A172 (cell line): Measurements from ENCODE around the gene ITGB4. TPM values are rescaled to one million over a fixed set of nuclear protein-coding genes. Genes with fewer than 3 reads are reported as not detected.
A peak's percentile ranks its signal among the peaks of the same experiment; 100 is the strongest.
"Not testable (repeated sequence)": the region's sequence is repeated elsewhere in the genome, so short reads cannot be mapped to it uniquely, and the experiment has no call there.

Experiments used
- DNase-seq: peaks from one replicate; pipeline ENCODE4 v3.0.0-alpha.2; 2015; ENCODE audit warnings: low spot score
- total RNA-seq: library from RNA; depleted of rRNA; stranded (reverse); fragments of >200 nt; shearing (Covaris generic); gene quantifications from 2 replicates; pipeline ENCODE4 v1.2.3, GENCODE V29; 2014

ITGB4 gene
- total RNA-seq, 1 experiment from 2014 or later = 15.0 TPM

DNA sequence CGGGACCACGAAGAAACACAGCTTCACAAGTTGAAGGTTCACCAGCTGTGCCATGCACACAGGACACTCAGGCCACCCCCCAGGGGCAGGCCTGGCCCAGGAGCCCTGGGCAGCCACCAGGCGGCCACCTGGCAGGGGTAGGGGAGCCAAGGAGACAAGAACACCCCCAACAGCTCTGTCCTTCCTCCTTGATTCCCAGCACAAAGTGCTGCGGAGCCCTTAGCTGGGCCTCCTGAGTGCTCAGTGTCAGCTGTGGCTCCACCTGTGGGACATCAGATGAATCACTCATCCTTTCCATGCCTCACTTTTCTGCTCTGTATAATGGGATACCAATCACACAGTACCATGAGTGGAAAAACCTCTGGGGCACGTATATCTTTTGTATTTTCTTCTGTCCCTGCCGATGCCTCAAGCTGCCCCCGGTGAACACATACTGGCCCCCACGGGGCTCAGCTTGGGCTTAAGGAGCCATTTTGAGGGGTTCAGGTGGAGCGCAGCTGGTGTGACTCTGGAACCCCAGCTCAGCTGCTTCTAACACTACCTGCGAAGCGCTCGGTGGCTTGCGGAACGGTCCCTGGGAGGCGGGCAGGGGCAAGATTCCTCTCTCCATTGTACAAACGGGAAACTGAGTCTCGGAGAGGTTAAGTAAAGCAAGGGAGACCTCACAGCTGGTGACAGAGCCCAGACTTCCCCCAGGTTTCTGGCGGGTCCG, 31.7 kb downstream of the ITGB4 start:
- DNase-seq = no peak

DNA sequence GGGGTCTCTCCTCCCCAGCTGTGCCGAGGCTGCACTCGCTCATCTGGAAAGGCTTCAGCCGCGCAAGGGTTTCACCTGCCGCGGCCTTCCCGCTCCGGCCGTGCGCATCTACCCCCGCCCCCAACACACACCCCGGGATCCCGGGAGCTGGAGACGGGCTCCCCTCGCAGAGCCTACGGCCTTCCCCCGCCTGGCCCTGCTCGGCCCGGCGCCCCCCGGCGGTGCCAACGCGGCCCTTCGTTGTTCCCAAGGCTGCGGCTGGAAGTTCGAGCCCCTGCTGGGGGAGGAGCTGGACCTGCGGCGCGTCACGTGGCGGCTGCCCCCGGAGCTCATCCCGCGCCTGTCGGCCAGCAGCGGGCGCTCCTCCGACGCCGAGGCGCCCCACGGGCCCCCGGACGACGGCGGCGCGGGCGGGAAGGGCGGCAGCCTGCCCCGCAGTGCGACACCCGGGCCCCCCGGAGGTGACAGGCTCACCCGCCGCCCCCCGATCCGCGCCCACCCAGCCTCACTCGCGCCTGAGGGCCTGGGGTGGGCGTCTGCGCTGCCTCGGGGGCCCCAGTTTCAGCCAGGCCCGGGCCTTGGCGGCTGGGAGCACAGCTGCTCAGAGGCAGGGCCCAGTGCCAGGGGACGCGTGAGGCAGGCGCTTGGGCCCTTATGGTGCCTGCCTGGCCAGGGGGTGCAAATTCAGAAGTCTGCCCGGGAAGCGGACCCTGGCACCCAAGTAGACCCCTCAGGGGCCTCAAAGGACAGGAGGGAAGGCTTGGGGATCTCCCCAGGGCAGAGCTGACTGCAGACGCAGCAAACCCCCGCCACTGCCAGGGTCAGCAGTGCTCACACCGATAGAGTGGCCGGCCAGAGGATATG, 32.5 kb downstream of the ITGB4 start:
- DNase-seq = no peak

DNA sequence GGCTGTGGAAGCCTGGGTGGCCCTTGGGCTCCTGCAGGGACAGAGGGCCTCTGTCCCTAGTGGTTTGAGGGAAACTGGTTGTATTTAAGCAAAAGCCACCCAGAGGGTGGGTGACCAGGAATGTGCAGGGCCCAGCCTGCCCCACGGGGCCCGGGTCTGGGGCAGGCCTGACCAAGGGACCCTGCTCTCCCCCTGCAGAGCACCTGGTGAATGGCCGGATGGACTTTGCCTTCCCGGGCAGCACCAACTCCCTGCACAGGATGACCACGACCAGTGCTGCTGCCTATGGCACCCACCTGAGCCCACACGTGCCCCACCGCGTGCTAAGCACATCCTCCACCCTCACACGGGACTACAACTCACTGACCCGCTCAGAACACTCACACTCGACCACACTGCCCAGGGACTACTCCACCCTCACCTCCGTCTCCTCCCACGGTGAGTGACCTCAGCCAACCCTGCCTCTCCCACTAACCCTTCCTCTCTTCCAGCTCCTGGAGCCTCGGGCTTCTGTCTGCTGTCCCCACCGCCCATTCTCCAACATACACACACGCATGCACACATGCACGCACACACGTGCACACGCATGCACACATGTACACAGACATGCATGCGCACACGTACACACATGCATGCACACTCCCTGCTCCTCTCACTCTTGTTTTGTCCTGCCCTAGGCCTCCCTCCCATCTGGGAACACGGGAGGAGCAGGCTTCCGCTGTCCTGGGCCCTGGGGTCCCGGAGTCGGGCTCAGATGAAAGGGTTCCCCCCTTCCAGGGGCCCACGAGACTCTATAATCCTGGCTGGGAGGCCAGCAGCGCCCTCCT, 33.3 kb downstream of the ITGB4 start:
- DNase-seq = no peak

DNA sequence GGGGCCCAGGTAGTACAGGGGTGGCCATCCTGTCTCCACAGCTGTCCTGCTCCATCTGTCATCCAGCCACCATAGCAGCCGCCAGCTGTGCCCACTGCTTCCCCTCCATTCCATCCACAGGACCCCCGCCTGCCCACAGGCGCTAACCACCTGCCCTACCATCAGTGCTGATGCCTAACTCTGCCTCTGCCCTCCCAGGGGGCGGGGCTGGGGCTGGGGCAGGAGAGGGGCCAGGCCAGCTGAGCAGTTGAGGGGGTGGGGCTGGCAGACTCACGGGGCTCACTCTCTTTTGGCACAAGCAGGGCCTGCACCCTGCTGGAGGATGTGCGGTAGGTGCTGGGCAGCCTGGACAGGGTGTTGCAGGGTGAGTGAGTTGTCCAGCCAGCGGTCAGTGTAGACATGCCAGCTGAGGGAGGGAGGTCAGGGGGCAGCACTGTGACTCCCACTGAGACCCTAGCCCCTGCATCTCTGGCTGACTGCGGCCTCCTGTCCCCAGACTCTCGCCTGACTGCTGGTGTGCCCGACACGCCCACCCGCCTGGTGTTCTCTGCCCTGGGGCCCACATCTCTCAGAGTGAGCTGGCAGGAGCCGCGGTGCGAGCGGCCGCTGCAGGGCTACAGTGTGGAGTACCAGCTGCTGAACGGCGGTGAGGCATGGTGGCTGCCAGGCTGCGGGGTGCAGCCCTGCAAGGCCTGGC, 34.1 kb downstream of the ITGB4 start:
- no peak for DNase-seq

DNA sequence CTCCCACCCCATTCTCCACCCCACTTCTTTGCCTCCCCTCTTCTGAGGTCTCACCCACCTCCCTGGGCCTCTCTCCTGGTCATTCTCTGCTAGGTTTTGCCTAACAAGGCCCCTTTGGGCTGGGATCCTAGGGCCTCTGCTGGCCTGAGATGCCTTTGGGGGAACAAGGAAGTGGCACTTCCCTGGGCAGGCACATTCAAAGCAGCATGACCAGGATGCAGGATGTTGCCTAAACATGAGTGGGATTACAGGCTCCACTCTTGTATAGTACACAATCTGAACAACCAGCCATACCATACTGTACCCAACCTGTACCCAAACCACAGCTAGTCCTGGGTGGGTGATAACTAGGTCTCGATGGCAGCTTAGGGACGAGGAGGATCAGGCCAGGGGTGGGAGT, 34.7 kb downstream of the ITGB4 start:
- DNase-seq = no peak

DNA sequence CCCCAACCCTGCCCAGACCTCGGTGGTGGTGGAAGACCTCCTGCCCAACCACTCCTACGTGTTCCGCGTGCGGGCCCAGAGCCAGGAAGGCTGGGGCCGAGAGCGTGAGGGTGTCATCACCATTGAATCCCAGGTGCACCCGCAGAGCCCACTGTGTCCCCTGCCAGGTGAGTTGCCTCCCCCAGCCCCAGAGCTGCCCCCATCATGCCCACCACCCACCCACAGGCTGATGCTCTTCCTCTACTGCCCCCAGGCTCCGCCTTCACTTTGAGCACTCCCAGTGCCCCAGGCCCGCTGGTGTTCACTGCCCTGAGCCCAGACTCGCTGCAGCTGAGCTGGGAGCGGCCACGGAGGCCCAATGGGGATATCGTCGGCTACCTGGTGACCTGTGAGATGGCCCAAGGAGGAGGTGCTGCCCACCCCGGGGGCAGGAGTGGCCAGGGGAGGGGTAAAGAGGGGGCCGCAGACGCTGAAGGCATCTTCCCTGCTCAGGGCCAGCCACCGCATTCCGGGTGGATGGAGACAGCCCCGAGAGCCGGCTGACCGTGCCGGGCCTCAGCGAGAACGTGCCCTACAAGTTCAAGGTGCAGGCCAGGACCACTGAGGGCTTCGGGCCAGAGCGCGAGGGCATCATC, 35.3 kb downstream of the ITGB4 start:
- no peak for DNase-seq

DNA sequence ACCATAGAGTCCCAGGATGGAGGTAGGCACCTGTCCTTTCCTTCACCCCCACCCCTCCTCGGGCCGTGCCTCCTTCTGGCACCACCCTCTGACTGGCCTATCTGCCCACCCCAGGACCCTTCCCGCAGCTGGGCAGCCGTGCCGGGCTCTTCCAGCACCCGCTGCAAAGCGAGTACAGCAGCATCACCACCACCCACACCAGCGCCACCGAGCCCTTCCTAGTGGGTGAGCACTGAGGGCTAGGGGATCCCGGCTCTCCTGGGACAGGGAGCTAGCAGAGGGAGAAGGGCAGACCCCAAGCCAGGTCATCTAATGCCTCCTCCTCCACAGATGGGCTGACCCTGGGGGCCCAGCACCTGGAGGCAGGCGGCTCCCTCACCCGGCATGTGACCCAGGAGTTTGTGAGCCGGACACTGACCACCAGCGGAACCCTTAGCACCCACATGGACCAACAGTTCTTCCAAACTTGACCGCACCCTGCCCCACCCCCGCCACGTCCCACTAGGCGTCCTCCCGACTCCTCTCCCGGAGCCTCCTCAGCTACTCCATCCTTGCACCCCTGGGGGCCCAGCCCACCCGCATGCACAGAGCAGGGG, 35.9 kb downstream of the ITGB4 start:
- DNase-seq = no peak

DNA sequence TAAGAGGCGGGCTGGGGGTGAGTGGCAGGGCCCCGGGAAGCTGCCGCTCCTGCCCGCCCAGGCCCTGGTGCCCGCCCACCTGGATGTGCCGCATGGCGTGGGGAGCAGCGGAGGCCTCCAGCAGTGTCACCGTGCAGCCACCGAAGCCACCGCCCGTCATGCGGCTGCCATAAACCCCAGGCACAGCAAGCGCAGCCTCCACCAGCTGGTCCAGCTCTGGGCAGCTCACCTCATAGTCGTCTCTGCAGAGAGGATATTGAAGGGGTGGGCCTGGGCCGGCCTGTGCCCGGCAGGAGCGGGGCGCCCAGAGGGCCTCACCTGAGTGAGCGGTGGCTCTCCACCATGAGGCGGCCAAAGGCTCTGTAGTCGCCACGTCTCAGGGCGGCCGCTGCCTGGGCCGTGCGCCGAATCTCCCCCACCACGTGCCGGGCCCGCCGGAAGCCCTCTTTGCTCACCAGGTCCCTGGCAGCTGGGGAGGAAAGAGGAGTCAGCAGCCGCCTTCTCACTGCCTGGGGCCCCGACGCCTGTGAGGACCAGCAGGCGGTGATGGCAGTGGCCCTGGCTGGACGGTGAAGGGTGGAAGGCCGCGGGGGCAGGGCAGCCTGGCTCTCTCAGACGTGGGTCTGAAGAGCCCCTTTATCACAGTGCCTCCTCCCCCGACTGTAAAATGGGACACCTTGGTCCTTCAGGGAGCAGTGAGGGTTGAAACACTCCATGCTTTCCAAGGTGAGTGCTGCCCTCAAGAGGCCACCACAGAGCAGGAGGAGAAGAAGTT, 37.1 kb downstream of the ITGB4 start:
- DNase-seq = no peak

DNA sequence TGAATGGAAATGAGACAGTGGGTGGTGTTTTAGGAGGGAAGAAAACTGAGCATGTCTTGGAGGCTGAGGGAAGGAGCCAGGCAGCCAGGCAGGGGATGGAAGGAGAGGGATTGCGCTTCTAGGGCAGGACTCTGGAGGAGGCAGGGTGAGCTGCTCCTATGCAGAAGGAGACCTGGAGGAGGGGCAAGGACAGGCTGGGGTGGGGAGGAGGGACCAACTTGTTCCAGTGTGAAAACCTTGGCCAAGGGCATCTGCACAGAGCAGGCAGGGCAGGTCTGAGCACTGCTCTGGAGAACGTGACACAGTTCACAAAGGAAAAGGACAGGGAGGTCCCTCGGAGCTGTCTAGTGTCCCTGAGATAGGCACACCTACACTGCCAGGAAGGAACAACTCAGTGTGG, 38.2 kb downstream of the ITGB4 start:
- no peak for DNase-seq

DNA sequence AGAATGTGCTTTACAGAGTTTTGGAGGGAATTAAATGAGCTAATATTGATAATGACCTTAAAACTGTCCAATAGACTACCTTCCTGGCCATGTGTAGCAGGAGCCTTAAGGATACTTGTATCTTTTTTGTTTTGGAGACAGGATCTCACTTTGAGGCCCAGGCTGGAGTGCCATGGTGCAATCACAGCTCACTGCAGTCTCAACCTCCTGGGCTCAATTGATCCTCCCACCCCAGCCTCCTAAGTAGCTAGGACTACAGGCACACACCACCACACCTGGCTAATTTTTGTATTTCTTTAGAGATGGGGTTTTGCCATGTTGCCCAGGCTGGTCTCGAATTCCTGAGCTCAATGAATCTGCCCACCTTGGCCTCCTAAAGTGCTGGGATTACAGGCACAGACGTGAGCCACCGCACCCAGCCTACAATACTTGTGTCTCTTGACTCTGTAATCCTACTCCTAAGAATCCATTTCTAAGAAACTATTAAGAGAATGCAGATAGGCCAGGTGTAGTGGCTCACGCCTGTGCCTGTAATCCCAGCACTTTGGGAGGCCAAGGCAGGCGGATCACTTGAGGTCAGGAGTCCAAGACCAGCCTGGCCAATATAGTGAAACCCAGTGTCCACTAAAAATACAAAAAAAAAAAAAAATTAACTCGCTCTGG, 38.9 kb downstream of the ITGB4 start:
- DNase-seq = not testable (repeated sequence)

DNA sequence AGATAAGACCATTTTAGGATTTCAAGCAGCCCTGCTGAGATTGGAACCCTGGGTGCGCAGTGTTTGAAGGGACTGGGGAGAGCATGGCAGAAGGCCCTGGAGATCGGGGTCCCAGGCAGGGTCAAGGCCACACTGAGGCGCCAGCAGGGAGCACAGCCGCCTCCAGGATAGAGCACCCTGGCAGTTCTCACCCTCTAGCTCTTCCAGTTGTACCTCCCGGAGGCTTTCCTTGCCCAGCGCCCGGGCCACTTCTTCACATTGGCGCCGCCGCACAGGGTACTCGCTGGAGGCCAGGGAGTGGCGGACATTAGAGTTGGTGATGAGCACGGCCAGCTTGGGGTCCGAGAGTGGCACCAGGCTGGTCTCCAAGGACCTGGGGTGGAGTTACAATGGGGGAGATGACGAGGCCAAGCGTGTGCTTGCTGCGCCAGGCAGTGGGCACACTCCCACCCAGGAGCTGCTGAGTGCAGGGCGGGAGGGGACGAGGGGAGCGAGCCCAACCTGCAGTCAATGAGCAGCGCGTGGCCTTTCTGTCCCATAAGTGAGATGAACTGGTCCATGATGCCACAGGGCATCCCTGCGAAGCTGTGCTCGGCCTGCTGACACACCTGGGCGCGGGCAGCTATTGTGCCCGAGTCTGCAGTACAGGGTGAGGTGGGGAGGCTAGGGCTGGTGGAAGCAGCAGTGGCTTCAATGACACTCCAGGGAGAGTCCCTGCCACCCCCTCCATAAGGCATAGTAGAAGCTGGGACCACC, 41.4 kb downstream of the ITGB4 start:
- DNase-seq = no peak

DNA sequence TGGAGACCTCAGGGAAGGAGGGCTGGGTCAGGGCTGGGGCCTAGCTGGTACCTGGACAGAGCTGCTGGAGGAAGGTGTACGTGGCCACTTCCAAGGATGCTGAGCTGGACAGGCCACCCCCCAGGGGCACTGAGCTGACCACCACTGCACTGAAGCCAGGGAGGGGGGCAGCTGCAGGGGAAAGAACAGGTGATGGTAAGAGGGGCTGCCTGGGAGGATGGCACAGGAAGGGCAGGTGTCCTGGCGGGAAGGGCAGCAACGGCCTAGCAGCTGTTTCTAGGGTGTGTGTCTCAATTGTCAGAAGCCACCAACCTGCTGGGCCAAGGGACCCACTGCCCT, 42.0 kb downstream of the ITGB4 start:
- no peak for DNase-seq

DNA sequence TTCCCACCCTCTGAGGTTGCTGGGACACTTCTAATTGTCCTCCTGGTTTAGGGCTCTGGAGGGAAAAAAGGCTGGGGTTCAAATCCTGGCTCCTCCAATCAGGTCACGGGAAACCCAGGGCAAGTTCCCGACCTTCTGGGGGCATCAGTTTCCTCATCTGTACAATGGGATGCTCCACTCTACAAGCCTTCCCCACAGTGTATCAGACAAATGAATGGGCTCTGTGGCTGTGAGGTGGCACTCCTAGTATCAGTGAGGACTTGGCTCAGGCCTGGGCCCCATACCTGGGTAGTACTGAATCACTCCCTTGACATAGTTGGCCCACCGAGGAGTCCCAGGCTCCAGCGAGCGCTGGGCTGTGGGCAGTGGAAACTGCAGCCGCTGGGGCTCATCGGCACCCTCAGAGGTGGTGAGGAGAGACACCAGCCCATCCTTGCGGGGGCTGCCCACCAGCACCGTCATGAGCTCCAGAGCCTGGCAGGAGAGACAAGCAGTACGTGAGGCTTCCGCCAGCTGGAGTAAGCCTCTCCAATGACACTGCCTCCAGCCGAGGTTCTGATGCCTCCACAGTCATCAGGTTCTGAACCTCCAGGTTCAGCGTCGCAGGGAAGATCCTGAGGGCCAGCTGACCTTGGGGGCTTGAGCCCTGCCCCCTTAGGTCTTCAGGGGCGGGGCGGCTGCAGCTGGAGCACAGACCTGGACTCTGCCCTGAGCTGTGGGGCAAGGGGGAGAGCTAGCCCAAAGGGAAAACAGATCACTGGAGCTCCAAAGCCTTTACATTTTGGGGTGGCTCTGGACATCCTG, 42.6 kb downstream of the ITGB4 start:
- no peak for DNase-seq

DNA sequence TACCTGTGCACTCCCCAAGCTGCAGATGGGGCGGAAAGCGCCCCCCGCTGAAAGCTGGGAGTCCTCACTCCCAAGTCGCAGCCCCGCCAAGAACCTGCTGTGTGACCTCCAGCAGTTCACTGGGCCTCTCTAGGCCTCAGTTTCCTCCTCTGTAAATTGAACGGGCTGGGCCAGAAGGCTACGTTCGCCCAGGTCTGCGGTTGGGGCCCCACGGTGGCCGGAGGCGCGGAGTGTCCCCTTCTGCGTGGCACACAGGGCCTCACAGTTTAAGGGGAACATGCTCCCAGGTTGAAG, 43.1 kb downstream of the ITGB4 start:
- DNase-seq = no peak

DNA sequence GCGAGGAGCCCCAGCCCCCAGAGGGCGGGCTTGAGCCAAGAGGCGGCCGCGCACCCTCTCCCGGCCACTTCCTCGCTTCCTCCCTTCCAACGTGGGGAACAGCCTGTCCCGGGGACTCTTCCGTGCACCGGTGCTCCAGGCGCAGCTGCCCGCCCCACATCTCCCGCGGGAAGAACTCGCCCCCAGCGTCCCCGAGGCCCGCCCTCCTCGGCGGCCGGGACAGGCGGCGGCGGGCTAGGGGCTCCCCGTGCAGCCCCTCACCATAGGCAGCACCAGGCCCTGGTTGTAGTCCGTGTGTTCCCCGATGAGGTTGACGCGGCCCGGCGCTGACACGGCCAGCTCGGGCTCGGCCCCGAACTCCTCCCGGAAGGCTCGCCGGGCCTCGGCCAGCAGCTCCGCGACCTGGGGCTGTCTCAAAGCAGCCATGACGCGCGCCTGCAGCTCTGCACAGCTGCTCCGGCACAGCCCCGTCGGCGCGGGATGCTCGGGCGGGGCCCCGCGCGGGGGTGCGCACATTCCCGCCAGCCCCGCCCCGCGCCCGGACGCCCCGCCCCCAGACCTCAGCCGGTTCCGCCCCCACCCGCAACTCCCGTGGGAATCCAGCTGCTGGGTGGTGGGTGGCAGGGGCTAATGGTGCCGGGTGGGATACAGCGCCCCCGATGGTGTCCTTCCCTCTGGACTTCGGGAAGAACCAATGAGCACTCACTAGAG, 43.6 kb downstream of the ITGB4 start, which contains the start of gene GALK1:
Gene GALK1, minus strand, starts transcription at position 482 of the 711 bp plus-strand sequence. Its CDS starts 56 bp downstream, at position 426.
- peak; percentile 76 for DNase-seq

DNA sequence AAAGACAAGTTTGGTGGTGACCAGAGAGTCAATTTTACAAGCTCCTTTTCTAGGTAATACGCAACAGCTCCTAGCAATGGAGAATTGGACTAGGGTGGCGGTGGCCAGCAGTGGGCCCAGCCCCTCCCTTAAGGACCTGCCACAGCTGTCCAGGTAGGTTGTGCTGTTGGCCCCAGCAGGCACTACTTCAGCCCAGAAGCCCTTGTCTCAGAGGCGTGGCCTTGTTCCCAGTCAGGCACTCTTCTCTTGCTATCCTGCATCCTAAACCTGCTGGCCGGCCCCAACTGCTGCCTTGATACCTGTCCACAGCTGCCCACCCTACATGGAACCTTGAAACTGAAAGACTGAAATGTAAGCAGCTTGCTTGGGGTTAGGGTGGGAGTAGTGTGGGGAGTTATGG, 44.7 kb downstream of the ITGB4 start:
- DNase-seq = no peak

DNA sequence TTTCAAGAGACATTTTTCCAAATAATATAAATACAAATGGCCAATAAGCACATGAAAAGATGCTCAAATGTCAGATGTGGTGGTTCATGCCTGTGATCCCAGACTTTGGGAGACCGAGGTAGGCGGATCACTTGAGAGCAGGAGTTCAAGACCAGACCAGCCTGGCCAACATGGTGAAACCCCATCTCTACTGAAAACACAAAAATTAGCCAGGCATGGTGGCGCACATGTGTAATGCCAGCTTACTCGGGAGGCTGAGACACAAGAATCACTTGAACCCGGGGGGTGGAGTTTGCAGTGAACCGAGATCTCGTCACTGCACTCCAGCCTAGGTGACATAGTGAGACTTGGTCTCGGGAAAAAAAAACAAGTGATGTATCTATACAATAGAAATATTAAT, 46.6 kb downstream of the ITGB4 start:
- no peak for DNase-seq
